ENCODE data around the gene CYB5R4. TPM values are rescaled to one million over a fixed set of nuclear protein-coding genes. Genes with fewer than 3 reads are reported as not detected.
"Not testable (repeated sequence)": the region's sequence is repeated elsewhere in the genome, so short reads cannot be mapped to it uniquely, and the experiment has no call there.

The CYB5R4 gene
- total RNA-seq, 1 experiment from 2014 or later, result 24.0 TPM

- H3K9me3 ChIP-seq (ENCODE audit: control insufficient read depth in 1 of 2, insufficient read depth in 1 of 2, low read depth in 1 of 2, low read length in 2 of 2), result no peaks in the 10 kb centered on the region
- TF ChIP-seq CBX3 (IDR thresholded peaks at IDR 0.05; ENCODE audit: low read depth) (no peak), ELF1 (IDR thresholded peaks at IDR 0.05; ENCODE audit: borderline replicate concordance, low read depth) (no peak), JUND (IDR thresholded peaks at IDR 0.05) (no peak), CTCF (IDR thresholded peaks at IDR 0.05 in 2 of 3, conservative IDR thresholded peaks at IDR 0.05 in 1 of 3; ENCODE audit: borderline replicate concordance in 1 of 3, insufficient read depth in 1 of 3, low read depth in 2 of 3, low read length in 2 of 3) (no peak), EGR1 (IDR thresholded peaks at IDR 0.05; ENCODE audit: low read depth) (no peak), FOSL1 (IDR thresholded peaks at IDR 0.05; ENCODE audit: low read depth) (no peak), ZFX (IDR thresholded peaks at IDR 0.05) (no peak), MAX (IDR thresholded peaks at IDR 0.05) (no peak), POLR2AphosphoS5 (IDR thresholded peaks at IDR 0.05; ENCODE audit: low read depth, low read length) (no peak), POLR2A (IDR thresholded peaks at IDR 0.05; ENCODE audit: borderline replicate concordance, extremely low read depth, insufficient read depth, insufficient read length) (no peak), ZBTB33 (IDR thresholded peaks at IDR 0.05; ENCODE audit: extremely low read depth, insufficient replicate concordance, low read length) (no peak), ATF3 (IDR thresholded peaks at IDR 0.05) (no peak), EZH2phosphoT487 (IDR thresholded peaks at IDR 0.05; ENCODE audit: borderline replicate concordance) (no peak), SIN3A (IDR thresholded peaks at IDR 0.05; ENCODE audit: low read depth) (no peak), TCF7L2 (IDR thresholded peaks at IDR 0.05; ENCODE audit: borderline replicate concordance, extremely low read depth, insufficient read depth, insufficient read length) (no peak), RAD21 (IDR thresholded peaks at IDR 0.05; ENCODE audit: low read depth) (no peak), SP1 (IDR thresholded peaks at IDR 0.05; ENCODE audit: low read depth) (no peak), ZNF274 (IDR thresholded peaks at IDR 0.05; ENCODE audit: low read depth, low read length) (no peak)
- H3K9ac ChIP-seq (ENCODE audit: low read length), result no peak overlapping the region
- no peaks in the 10 kb centered on the region; the same call in 1 of the 2 replicates for H4K20me1 ChIP-seq (ENCODE audit: insufficient read depth)
- no peak overlapping the region for H3K27ac ChIP-seq (ENCODE audit: low read depth, low read length)
- intact Hi-C loops (cut with micrococcal nuclease), result no loop called here
- H3K4me1 ChIP-seq (ENCODE audit: control insufficient read depth in 1 of 2, insufficient read depth in 2 of 2, low read length in 2 of 2), result no peaks in the 10 kb centered on the region
- no TSS peak for BruUV-seq (replicated peaks)
- H3K36me3 ChIP-seq (ENCODE audit: control insufficient read depth in 1 of 2, insufficient read depth in 2 of 2, low read length in 2 of 2), result no peaks in the 10 kb centered on the region
- no peak overlapping the region for H3K4me3 ChIP-seq (replicated peaks in 1 of 2; ENCODE audit: low read depth in 1 of 2, low read length in 2 of 2)
- no peak overlapping the region for H2AFZ ChIP-seq (ENCODE audit: low read depth, low read length, poor library complexity, severe bottlenecking)
- H3K79me2 ChIP-seq (ENCODE audit: insufficient read depth, low read length), result peaks cover 5% of the 10 kb centered on the region
- DNase-seq (ENCODE audit: low read depth, low spot score), result no peak
- no peak for ATAC-seq
- H3K9me2 ChIP-seq (ENCODE audit: insufficient read depth), result no peaks in the 10 kb centered on the region
- POLR2A ChIA-PET, result no interaction called here
- RAD21 ChIA-PET (ENCODE audit: low non-redundant PET in 1 of 2, low total read pairs in 2 of 2, uncharacterized antibody in 2 of 2, unreplicated experiment in 2 of 2), result no interaction called here
- H3K27me3 ChIP-seq (ENCODE audit: insufficient read depth, low read length), result no peaks in the 10 kb centered on the region
- CTCF ChIA-PET, result no interaction called here
- H3K4me2 ChIP-seq (ENCODE audit: low read length), result no peak overlapping the region
Measured at GRCh38 chr6:83893024-83893423, 33.5 kb downstream of the CYB5R4 start.

- BruUV-seq (replicated peaks); H4K20me1 ChIP-seq (ENCODE audit: insufficient read depth); H3K79me2 ChIP-seq (ENCODE audit: insufficient read depth, low read length); H3K4me2 ChIP-seq (ENCODE audit: low read length); H3K9me3 ChIP-seq (ENCODE audit: control insufficient read depth in 1 of 2, insufficient read depth in 1 of 2, low read depth in 1 of 2, low read length in 2 of 2); H3K4me3 ChIP-seq (replicated peaks in 1 of 2; ENCODE audit: low read depth in 1 of 2, low read length in 2 of 2); H3K36me3 ChIP-seq (ENCODE audit: control insufficient read depth in 1 of 2, insufficient read depth in 2 of 2, low read length in 2 of 2); intact Hi-C loops (cut with micrococcal nuclease); CTCF ChIA-PET; ATAC-seq; RAD21 ChIA-PET (ENCODE audit: low non-redundant PET in 1 of 2, low total read pairs in 2 of 2, uncharacterized antibody in 2 of 2, unreplicated experiment in 2 of 2); H3K27ac ChIP-seq (ENCODE audit: low read depth, low read length); H3K9ac ChIP-seq (ENCODE audit: low read length); H3K9me2 ChIP-seq (ENCODE audit: insufficient read depth); POLR2A ChIA-PET; H3K4me1 ChIP-seq (ENCODE audit: control insufficient read depth in 1 of 2, insufficient read depth in 2 of 2, low read length in 2 of 2); H3K27me3 ChIP-seq (ENCODE audit: insufficient read depth, low read length); H2AFZ ChIP-seq (ENCODE audit: low read depth, low read length, poor library complexity, severe bottlenecking); DNase-seq (ENCODE audit: low read depth, low spot score): not testable (repeated sequence)
Measured at GRCh38 chr6:83897094-83897493, 37.6 kb downstream of the CYB5R4 start.

Measured in HCT116 (cell line).